ENCODE results near the gene LRMDA.

Gene LRMDA

GRCh38 chr10:75414527-75414926 is 16.9 kb upstream of the LRMDA start:
- no peak for DNase-seq
- in situ Hi-C loops (cut with MboI; ENCODE audit: low pct_unique_long_range_greater_than_20kb, low sequenced_read_pairs): no loop called here

- no peak for DNase-seq
- in situ Hi-C loops (cut with MboI; ENCODE audit: low pct_unique_long_range_greater_than_20kb, low sequenced_read_pairs): no loop called here
These were observed 13.9 kb upstream of the LRMDA start for GRCh38 chr10:75417522-75417927.

- DNase-seq: no peak
- in situ Hi-C loops (cut with MboI; ENCODE audit: low pct_unique_long_range_greater_than_20kb, low sequenced_read_pairs): no loop called here
These were observed 13.1 kb upstream of the LRMDA start for GRCh38 chr10:75418293-75418692.

GRCh38 chr10:75418712-75419111 is 12.7 kb upstream of the LRMDA start:
- in situ Hi-C loops (cut with MboI; ENCODE audit: low pct_unique_long_range_greater_than_20kb, low sequenced_read_pairs): no loop called here
- no peak for DNase-seq

- DNase-seq: no peak
- in situ Hi-C loops (cut with MboI; ENCODE audit: low pct_unique_long_range_greater_than_20kb, low sequenced_read_pairs): no loop called here
These were observed 8.5 kb upstream of the LRMDA start for GRCh38 chr10:75422913-75423312.

- in situ Hi-C loops (cut with MboI; ENCODE audit: low pct_unique_long_range_greater_than_20kb, low sequenced_read_pairs): no loop called here
- no peak for DNase-seq
These were observed 6.9 kb upstream of the LRMDA start for GRCh38 chr10:75424571-75424970.

GRCh38 chr10:75425291-75426079 is 5.9 kb upstream of the LRMDA start:
- no peak for DNase-seq
- in situ Hi-C loops (cut with MboI; ENCODE audit: low pct_unique_long_range_greater_than_20kb, low sequenced_read_pairs): no loop called here

GRCh38 chr10:75426880-75427279 is 4.5 kb upstream of the LRMDA start:
- peak; percentile 58 for DNase-seq
- in situ Hi-C loops (cut with MboI; ENCODE audit: low pct_unique_long_range_greater_than_20kb, low sequenced_read_pairs): no loop called here

- in situ Hi-C loops (cut with MboI; ENCODE audit: low pct_unique_long_range_greater_than_20kb, low sequenced_read_pairs): no loop called here
- no peak for DNase-seq
These were observed 3.5 kb upstream of the LRMDA start for GRCh38 chr10:75427951-75428350.

- DNase-seq: no peak
- in situ Hi-C loops (cut with MboI; ENCODE audit: low pct_unique_long_range_greater_than_20kb, low sequenced_read_pairs): no loop called here
These were observed 2.8 kb upstream of the LRMDA start for GRCh38 chr10:75428434-75429158.

GRCh38 chr10:75429159-75429827 is 2.1 kb upstream of the LRMDA start:
- DNase-seq: no peak
- in situ Hi-C loops (cut with MboI; ENCODE audit: low pct_unique_long_range_greater_than_20kb, low sequenced_read_pairs): no loop called here

GRCh38 chr10:75430000-75430763 is 1.2 kb upstream of the LRMDA start:
- DNase-seq: peak; percentile 93
- in situ Hi-C loops (cut with MboI; ENCODE audit: low pct_unique_long_range_greater_than_20kb, low sequenced_read_pairs): no loop called here

GRCh38 chr10:75432176-75432575 is 752 bp downstream of the LRMDA start:
- no peak for DNase-seq
- in situ Hi-C loops (cut with MboI; ENCODE audit: low pct_unique_long_range_greater_than_20kb, low sequenced_read_pairs): no loop called here

GRCh38 chr10:75432763-75433162 is 1.3 kb downstream of the LRMDA start:
- in situ Hi-C loops (cut with MboI; ENCODE audit: low pct_unique_long_range_greater_than_20kb, low sequenced_read_pairs): no loop called here
- DNase-seq: no peak

- in situ Hi-C loops (cut with MboI; ENCODE audit: low pct_unique_long_range_greater_than_20kb, low sequenced_read_pairs): no loop called here
- no peak for DNase-seq
These were observed 1.8 kb downstream of the LRMDA start for GRCh38 chr10:75433216-75433615.

GRCh38 chr10:75434291-75434690 is 2.9 kb downstream of the LRMDA start:
- in situ Hi-C loops (cut with MboI; ENCODE audit: low pct_unique_long_range_greater_than_20kb, low sequenced_read_pairs): no loop called here
- DNase-seq: no peak

GRCh38 chr10:75435291-75435690 is 3.9 kb downstream of the LRMDA start:
- in situ Hi-C loops (cut with MboI; ENCODE audit: low pct_unique_long_range_greater_than_20kb, low sequenced_read_pairs): no loop called here
- no peak for DNase-seq

- in situ Hi-C loops (cut with MboI; ENCODE audit: low pct_unique_long_range_greater_than_20kb, low sequenced_read_pairs): no loop called here
- DNase-seq: no peak
These were observed 5.5 kb downstream of the LRMDA start for GRCh38 chr10:75436896-75437295.

GRCh38 chr10:75437693-75438092 is 6.3 kb downstream of the LRMDA start:
- in situ Hi-C loops (cut with MboI; ENCODE audit: low pct_unique_long_range_greater_than_20kb, low sequenced_read_pairs): no loop called here
- no peak for DNase-seq
